Upper lobe of left lung (tissue), 6 donors: ENCODE results near the gene SMOC1. TPM values are rescaled to one million over a fixed set of nuclear protein-coding genes. Genes with fewer than 3 reads are reported as not detected.

Experiments
- ATAC-seq, 2 donors: fragments of 200-7000 bp; cut with Tn5 transposase; one replicate each; pipeline ENCODE4 v1.9.1; 2022; ENCODE audit warnings: mild to moderate bottlenecking in 2 of 2, moderate library complexity in 2 of 2; ENCODE audit not compliant: low FRiP score in 2 of 2
- DNase-seq, 2 donors: peaks; one replicate each; pipeline ENCODE4 v3.0.0-alpha.2; 2019 to 2020
- H3K27ac ChIP-seq, 4 donors: fragments of 200-600 bp; sonication (generic); one replicate each; pipeline ENCODE4 v1.5.1; 2016 to 2019
- H3K27me3 ChIP-seq, 4 donors: fragments of 200-600 bp; sonication (generic); one replicate each; pipeline ENCODE4 v1.5.1; 2017 to 2019
- H3K36me3 ChIP-seq, 4 donors: fragments of 200-600 bp; sonication (generic); one replicate each; pipeline ENCODE4 v1.5.1; 2016 to 2019
- H3K4me1 ChIP-seq, 4 donors: fragments of 200-600 bp; sonication (generic); one replicate each; pipeline ENCODE4 v1.5.1; 2018 to 2019
- H3K4me3 ChIP-seq, 4 donors: fragments of 200-600 bp; sonication (generic); one replicate each; pipeline ENCODE4 v1.5.1; 2017 to 2019; ENCODE audit warnings: mild to moderate bottlenecking in 2 of 4, moderate library complexity in 1 of 4
- H3K9me3 ChIP-seq, 4 donors: fragments of 200-600 bp; sonication (generic); one replicate each; pipeline ENCODE4 v1.5.1; 2018 to 2019
- EP300 ChIP-seq, 4 donors: sonication (generic); formaldehyde crosslinking; IDR thresholded peaks; one replicate each; pipeline ENCODE4 v1.5.1; 2017; ENCODE audit warnings: antibody characterized with exemption in 4 of 4, control low read depth in 2 of 4
- POLR2A ChIP-seq, 4 donors: fragments of 450-650 bp; IDR thresholded peaks; one replicate each; pipeline ENCODE4 v1.5.1; 2016 to 2017; ENCODE audit warnings: antibody characterized with exemption in 4 of 4, mild to moderate bottlenecking in 2 of 4
- POLR2AphosphoS5 ChIP-seq, 2 donors: sonication (generic); formaldehyde crosslinking; IDR thresholded peaks; one replicate each; pipeline ENCODE4 v1.5.1; 2017; ENCODE audit warnings: antibody characterized with exemption in 2 of 2
- WGBS, 2 donors: methylation state at CpG; one replicate each; pipeline ENCODE4 v1.1.5; 2017 to 2018; 5-methylcytosine and 5-hydroxymethylcytosine counted together
- total RNA-seq, 6 donors: library from RNA; depleted of rRNA in 4 of 6; stranded (reverse); fragments of >200 nt in 4 of 6; gene quantifications; one replicate each; pipeline versions ENCODE4 v1.1.0 to v1.2.1, GENCODE V29; 2016 to 2021
- TF ChIP-seq, protein P1 (sequence below), 6 experiments: fragments of 450-650 bp in 4 of 6; fragments of 200-600 bp in 2 of 6; sonication (generic) in 2 of 6; IDR thresholded peaks; one replicate each; pipeline ENCODE4 v1.5.1; 2016 to 2019; ENCODE audit warnings: antibody characterized with exemption in 6 of 6
- donor health status: DM: no; HTN: no; CAD: no; lungs with moderate emphysema.
- donor health status: DM: no; HTN: yes; CAD: no; lungs with severe emphysema.

SMOC1 gene
- total RNA-seq, 6 donors from 2014 or later: 0.22 to 1.3 (median 0.61) TPM; not detected in 1

DNA sequence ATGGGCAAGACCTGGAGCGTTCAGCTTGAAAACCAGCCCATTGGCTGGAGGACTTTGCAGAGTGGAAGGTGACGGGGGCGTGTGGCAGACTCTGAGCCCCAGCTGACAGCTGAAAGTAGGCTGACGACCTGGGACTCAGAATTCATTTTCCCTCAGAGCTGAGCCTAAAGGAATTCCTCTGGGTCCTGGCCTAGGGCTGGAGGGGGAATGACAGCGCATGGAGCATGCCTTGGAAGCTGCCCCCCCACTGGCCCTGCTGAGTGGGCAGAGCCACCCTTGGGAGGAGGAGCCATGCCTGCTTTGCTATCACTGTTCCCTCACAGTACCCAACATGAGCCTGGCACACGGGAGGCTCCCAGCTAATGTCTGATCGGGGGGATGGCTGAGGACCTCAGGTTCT is 25.4 kb upstream of the SMOC1 start:
- ATAC-seq (no peak), DNase-seq (no peak)
- TF ChIP-seq EP300 (IDR thresholded peaks at IDR 0.05) (no peak), POLR2AphosphoS5 (IDR thresholded peaks at IDR 0.05) (no peak), POLR2A (IDR thresholded peaks at IDR 0.05) (no peak)
- TF ChIP-seq, protein P1, sequence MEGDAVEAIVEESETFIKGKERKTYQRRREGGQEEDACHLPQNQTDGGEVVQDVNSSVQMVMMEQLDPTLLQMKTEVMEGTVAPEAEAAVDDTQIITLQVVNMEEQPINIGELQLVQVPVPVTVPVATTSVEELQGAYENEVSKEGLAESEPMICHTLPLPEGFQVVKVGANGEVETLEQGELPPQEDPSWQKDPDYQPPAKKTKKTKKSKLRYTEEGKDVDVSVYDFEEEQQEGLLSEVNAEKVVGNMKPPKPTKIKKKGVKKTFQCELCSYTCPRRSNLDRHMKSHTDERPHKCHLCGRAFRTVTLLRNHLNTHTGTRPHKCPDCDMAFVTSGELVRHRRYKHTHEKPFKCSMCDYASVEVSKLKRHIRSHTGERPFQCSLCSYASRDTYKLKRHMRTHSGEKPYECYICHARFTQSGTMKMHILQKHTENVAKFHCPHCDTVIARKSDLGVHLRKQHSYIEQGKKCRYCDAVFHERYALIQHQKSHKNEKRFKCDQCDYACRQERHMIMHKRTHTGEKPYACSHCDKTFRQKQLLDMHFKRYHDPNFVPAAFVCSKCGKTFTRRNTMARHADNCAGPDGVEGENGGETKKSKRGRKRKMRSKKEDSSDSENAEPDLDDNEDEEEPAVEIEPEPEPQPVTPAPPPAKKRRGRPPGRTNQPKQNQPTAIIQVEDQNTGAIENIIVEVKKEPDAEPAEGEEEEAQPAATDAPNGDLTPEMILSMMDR (IDR thresholded peaks at IDR 0.05): no peak
- Histone ChIP-seq H3K9me3 (no peaks in the 10 kb centered on the region), H3K4me3 (no peak overlapping the region), H3K36me3 (no peaks in the 10 kb centered on the region), H3K27ac (no peak overlapping the region), H3K27me3 (no peaks in the 10 kb centered on the region), H3K4me1 (no peaks in the 10 kb centered on the region)
- 76 to 86% methylated on average over 2 to 7 of the region's 7 CpGs for WGBS, 2 donors

DNA sequence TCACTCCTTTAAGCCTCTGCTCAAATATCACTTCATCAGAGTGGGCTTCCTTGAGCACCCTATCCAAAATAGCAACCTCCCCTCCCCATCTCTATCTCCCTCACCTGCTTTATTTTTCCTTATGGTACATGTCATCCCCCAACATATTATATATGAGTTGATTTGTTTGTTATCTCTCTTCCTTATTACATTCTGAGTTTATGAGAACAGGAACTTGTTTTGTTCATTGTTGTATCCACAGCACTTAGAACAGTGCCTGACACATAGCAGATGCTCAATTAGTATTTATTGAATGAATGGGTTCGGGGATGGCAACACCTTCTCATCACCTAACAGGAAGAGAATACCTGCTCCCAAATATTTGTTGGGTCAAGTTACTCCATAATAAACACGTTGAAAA is 24.6 kb upstream of the SMOC1 start:
- ATAC-seq (no peak), DNase-seq (no peak)
- Histone ChIP-seq H3K27ac (no peak overlapping the region), H3K4me3 (no peak overlapping the region), H3K36me3 (no peaks in the 10 kb centered on the region), H3K9me3 (no peaks in the 10 kb centered on the region), H3K4me1 (no peaks in the 10 kb centered on the region), H3K27me3 (no peaks in the 10 kb centered on the region)
- WGBS, 2 donors: 69 to 83% methylated on average over 2 of the region's 2 CpGs
- TF ChIP-seq EP300 (IDR thresholded peaks at IDR 0.05) (no peak), POLR2AphosphoS5 (IDR thresholded peaks at IDR 0.05) (no peak), POLR2A (IDR thresholded peaks at IDR 0.05) (no peak)
- TF ChIP-seq, protein P1 (IDR thresholded peaks at IDR 0.05): no peak

DNA sequence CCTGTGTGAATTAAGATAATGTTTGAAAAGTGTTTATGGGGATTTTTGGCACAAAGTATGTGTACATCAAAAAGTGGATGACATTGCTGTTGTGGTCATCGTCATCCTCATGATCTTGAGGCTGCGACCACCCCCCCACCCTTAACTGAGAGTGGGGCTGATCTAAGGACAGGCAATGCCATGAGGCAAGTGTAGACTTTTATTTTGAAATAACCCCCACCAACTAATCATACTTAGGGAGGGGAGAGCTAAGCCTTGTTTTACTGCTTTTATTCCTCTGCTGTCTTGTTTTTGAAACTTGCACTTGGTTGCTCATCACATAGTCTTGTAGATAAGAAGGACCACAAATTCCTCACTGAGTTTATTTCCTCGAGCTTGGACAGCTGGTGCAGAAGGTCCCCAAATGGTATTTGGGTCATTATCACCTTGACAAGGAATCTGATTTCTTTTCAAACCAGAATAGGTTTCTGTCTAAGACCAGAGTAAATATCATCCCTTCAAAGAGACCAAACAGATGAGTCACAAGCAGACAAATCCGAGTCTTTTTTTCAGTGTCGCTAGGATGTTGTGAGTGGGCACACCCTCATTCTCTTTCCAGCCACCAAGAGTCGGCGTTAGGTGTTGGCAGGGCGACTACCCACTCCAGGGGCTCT is 23.9 kb upstream of the SMOC1 start:
- TF ChIP-seq EP300 (IDR thresholded peaks at IDR 0.05) (no peak), POLR2A (IDR thresholded peaks at IDR 0.05) (no peak), POLR2AphosphoS5 (IDR thresholded peaks at IDR 0.05) (no peak)
- TF ChIP-seq, protein P1 (IDR thresholded peaks at IDR 0.05): no peak
- H3K27me3 ChIP-seq: no peaks in the 10 kb centered on the region
- no peaks in the 10 kb centered on the region for H3K36me3 ChIP-seq
- H3K4me3 ChIP-seq: no peak overlapping the region
- no peak overlapping the region for H3K27ac ChIP-seq
- 81 to 82% methylated on average over 8 of the region's 8 CpGs for WGBS, 2 donors
- no peak for ATAC-seq
- no peaks in the 10 kb centered on the region for H3K4me1 ChIP-seq
- DNase-seq: no peak
- H3K9me3 ChIP-seq: no peaks in the 10 kb centered on the region

DNA sequence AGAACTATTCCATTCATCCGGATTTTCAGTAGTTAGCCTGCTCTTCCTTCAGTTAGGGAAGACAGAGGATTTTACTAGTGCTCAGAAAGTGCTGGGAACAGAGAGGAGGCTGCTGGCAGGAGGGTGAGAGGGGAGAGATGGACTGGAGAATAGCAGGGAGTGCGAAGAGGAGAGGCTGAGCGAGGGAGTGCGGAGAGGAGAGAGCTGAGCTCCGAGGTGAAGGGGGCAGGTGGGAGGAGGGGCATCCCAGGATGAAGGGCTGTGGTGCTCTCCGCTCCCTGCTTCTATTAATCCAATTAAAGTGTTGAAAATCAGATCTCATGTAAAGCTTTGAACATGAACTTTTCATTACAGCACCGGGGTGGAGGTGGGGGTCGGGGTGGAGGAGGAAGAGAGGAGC is 20.4 kb upstream of the SMOC1 start:
- H3K36me3 ChIP-seq: no peaks in the 10 kb centered on the region
- 64 to 67% methylated on average over 8 of the region's 8 CpGs for whole genome bisulfite sequencing, 2 donors
- ATAC-seq (no peak), DNase-seq (no peak)
- H3K4me1 ChIP-seq: no peaks in the 10 kb centered on the region
- no peaks in the 10 kb centered on the region for H3K27me3 ChIP-seq
- TF ChIP-seq, protein P1 (IDR thresholded peaks at IDR 0.05): no peak
- no peak for TF ChIP-seq POLR2AphosphoS5 (IDR thresholded peaks at IDR 0.05)
- no peak for TF ChIP-seq EP300 (IDR thresholded peaks at IDR 0.05)
- no peak for TF ChIP-seq POLR2A (IDR thresholded peaks at IDR 0.05)
- H3K27ac ChIP-seq: no peak overlapping the region
- no peak overlapping the region for H3K4me3 ChIP-seq
- H3K9me3 ChIP-seq: no peaks in the 10 kb centered on the region

DNA sequence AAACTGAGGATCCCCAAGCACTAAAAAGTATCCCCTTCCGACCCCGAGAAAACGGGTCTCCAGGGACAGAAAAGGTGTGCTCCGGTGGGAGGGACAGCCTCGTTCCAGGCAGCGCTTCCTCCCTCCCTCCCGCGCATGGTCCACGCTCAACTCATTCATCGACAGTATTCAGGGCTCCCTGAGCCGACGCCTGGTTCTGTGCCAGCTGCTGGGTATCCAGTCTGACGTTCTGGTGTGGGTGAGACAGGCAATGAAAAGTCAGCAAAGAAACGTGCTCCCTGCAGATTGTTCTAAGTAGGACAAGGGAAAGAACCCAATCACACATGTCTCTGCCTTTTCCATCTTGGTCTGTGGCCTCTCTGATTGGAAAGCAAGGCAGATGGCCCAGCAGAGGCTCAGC is 19.6 kb upstream of the SMOC1 start:
- DNase-seq (no peak), ATAC-seq (no peak)
- H3K4me3 ChIP-seq: no peak overlapping the region

More for the DNA sequence above, 19.6 kb upstream of the SMOC1 start:
- Histone ChIP-seq H3K27me3 (no peaks in the 10 kb centered on the region), H3K36me3 (no peaks in the 10 kb centered on the region), H3K27ac (no peak overlapping the region), H3K4me1 (no peaks in the 10 kb centered on the region), H3K9me3 (peaks cover 0 to under 1% (median 0%) of the 10 kb centered on the region in 4 donors)
- TF ChIP-seq POLR2A (IDR thresholded peaks at IDR 0.05): no peak
- no peak for TF ChIP-seq EP300 (IDR thresholded peaks at IDR 0.05)
- TF ChIP-seq, protein P1 (IDR thresholded peaks at IDR 0.05): no peak
- no peak for TF ChIP-seq POLR2AphosphoS5 (IDR thresholded peaks at IDR 0.05)
- WGBS, 2 donors: 81 to 84% methylated on average over 14 of the region's 14 CpGs
